ENCODE results near the gene SEC14L2.
"Not testable (repeated sequence)": the region's sequence is repeated elsewhere in the genome, so short reads cannot be mapped to it uniquely, and the experiment has no call there.

Gene SEC14L2

DNA sequence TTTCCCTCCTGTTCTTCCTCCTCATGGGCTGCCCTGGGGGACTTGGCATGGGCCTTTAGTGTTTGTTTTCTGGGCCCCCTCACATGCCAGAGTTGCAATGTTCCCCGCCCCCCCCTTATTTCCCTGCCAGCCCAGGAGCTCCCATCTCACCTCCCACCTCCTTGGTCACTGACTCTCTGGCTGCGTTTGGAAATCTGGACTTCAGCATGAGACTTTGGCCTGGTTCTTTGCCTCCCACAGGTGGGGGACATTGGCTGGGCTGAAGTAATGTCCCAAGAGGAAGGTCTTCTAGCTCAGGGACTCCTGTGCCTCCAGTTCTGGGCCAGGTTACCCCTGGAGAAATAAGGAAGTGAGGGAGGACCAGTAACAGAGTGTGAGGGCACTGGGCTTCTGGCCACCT is 35.7 kb downstream of the SEC14L2 start:
- peaks cover 34% of the 10 kb centered on the region for H3K36me3 Mint-ChIP-seq
- no peak for DNase-seq
- peaks cover 24% of the 10 kb centered on the region for H3K4me1 Mint-ChIP-seq
- peaks cover 11% of the 10 kb centered on the region for H3K9me3 Mint-ChIP-seq
- H3K27ac Mint-ChIP-seq: no peak overlapping the region
- peaks cover 5% of the 10 kb centered on the region for H3K27me3 Mint-ChIP-seq
- no peak overlapping the region for H3K4me3 Mint-ChIP-seq
- CTCF ChIA-PET: interaction anchor here (1.3 to 1.7 kb wide), 2 partner anchors 12 to 53 kb away, joined by 3 to 5 read pairs; no protein-coding TSS in a partner anchor

DNA sequence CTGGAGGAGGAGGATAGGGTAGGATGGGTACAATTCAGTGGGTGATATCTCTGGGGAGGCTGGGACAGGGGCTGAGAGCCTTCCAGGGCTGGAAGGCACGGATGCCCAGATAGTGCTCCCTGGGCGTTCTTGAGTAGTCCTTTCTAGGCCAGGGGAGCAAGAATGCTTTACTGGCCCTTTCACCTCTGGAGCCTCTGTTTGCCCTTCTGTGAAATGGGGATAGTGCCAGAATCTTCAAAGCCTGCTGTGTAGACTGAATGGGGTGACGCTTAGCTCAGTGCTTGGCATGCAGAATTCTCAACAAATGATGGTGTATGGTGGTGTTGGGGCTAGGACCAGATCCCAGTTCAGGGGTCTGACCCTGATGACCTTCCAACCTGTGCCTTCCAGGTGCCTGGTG is 36.4 kb downstream of the SEC14L2 start:
- H3K4me1 Mint-ChIP-seq: peaks cover 21% of the 10 kb centered on the region
- peaks cover 11% of the 10 kb centered on the region for H3K9me3 Mint-ChIP-seq
- peaks cover 12% of the 10 kb centered on the region for H3K27me3 Mint-ChIP-seq
- CTCF ChIA-PET: interaction anchor here (1.1 to 4.4 kb wide), 4 partner anchors 9 to 52 kb away, joined by 3 to 22 read pairs (median 7); partner anchors contain the start of gene MTFP1
- DNase-seq: no peak
- H3K4me3 Mint-ChIP-seq: no peak overlapping the region
- no peak overlapping the region for H3K27ac Mint-ChIP-seq
- H3K36me3 Mint-ChIP-seq: peaks cover 30% of the 10 kb centered on the region

DNA sequence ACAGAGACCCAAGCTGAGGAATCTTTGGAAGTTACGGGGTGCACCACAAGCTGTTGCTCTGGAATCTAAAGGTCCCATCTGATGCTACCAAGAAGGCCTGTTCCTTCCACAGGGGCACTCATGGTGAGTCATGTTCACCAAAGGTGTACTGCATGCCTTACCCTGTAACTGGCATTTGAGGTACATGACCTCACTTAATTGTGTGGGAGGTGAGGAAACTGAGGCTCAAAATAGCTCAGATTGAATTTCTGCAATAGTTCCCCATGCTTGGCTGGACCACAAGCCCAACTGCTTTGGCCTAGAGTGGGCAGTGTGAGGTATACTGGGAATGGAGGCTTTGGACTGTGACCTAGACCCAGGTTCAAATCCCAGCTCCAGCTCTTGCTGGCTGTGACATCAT is 37.0 kb downstream of the SEC14L2 start:
- Mint-ChIP-seq H3K4me1 (peaks cover 21% of the 10 kb centered on the region), H3K27ac (no peak overlapping the region), H3K27me3 (peaks cover 18% of the 10 kb centered on the region), H3K36me3 (peaks cover 24% of the 10 kb centered on the region), H3K9me3 (peaks cover 11% of the 10 kb centered on the region), H3K4me3 (no peak overlapping the region)
- DNase-seq: no peak
- CTCF ChIA-PET: interaction anchor here (1.1 to 4.4 kb wide), 4 partner anchors 9 to 52 kb away, joined by 3 to 22 read pairs (median 7); partner anchors contain the start of gene MTFP1

DNA sequence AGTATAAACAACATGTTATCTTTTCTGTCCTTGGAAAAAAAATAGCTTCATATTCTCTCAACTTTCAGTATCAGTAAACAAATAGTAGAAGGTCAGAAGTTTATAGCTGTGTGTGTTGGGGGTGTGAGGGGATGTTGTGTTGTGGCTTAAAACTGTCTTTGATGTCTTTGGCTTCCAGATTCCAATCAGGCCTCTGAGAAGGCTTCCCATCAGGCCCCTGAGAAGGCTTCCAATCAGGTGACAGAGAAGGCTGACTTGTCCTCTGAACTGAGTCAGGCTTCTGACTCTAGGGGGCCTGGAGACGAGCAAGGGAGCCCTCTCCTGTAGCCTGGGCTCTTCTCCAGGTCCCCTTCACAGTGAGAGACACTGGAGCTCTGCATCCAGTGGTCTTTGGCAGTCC is 38.0 kb downstream of the SEC14L2 start:
- H3K27ac Mint-ChIP-seq: peak overlapping the region; percentile 90
- peaks cover 11% of the 10 kb centered on the region for H3K9me3 Mint-ChIP-seq
- peaks cover 21% of the 10 kb centered on the region for H3K4me1 Mint-ChIP-seq
- peaks cover 21% of the 10 kb centered on the region for H3K36me3 Mint-ChIP-seq
- H3K4me3 Mint-ChIP-seq: peak overlapping the region; percentile 67
- peaks cover 25% of the 10 kb centered on the region for H3K27me3 Mint-ChIP-seq
- no peak for DNase-seq
- CTCF ChIA-PET: interaction anchor here (0.6 to 4.4 kb wide), 5 partner anchors 8 to 43 kb away, joined by 3 to 22 read pairs (median 6); partner anchors contain the start of gene MTFP1

DNA sequence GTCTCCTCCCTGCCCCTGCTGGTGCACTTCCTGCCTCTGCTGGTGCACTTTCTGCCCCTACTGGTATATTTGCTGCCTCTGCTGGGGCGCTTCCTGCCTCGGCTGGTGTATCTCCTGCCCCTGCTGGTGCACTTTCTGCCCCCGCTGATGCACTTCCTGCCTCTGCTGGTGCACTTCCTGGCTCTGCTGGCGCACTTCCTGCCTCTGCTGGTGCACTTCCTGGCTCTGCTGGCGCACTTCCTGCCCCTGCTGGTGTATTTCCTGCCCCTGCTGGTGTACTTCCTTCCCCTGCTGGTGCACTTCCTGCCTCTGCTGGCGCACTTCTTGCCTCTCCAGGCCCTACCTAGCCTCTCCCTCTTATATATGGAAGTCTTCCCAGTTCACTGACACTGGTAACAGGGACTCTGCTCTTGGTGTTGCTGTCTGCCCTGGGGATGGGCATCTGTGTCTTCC is 38.9 kb downstream of the SEC14L2 start:
- peaks cover 11% of the 10 kb centered on the region for H3K9me3 Mint-ChIP-seq
- H3K4me3 Mint-ChIP-seq: peak overlapping the region; percentile 67
- DNase-seq: peak; percentile 86
- peak overlapping the region; percentile 90 for H3K27ac Mint-ChIP-seq
- H3K27me3 Mint-ChIP-seq: peaks cover 32% of the 10 kb centered on the region
- H3K36me3 Mint-ChIP-seq: peaks cover 17% of the 10 kb centered on the region
- H3K4me1 Mint-ChIP-seq: peaks cover 23% of the 10 kb centered on the region
- CTCF ChIA-PET: interaction anchor here (1.0 to 4.4 kb wide), 6 partner anchors 9 to 319 kb away, joined by 3 to 22 read pairs (median 6); partner anchors contain the start of gene MTFP1

DNA sequence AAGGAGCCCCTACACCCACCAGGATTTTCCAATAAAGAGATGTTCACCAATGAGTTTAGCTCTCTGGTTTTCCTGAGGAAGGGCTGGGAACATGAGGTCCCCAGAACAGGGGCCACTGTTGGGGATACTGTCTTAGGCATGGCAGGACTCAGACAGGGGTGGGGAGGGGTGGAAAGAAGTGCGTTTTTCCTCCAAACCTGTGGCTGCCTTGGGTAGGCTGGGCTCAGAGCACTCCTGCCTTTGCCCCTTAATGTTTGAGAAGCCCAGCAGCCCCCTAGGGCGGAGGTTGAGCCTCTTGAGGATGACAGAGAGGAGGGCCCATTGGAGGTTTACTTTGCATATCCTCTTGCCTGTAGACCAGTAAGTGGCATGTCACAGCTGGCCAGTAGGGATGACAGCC is 39.4 kb downstream of the SEC14L2 start:
- peaks cover 20% of the 10 kb centered on the region for H3K36me3 Mint-ChIP-seq
- DNase-seq: no peak
- peak overlapping the region; percentile 67 for H3K4me3 Mint-ChIP-seq
- H3K27me3 Mint-ChIP-seq: peaks cover 36% of the 10 kb centered on the region
- CTCF ChIA-PET: interaction anchor here (1.0 to 4.4 kb wide), 6 partner anchors 9 to 318 kb away, joined by 3 to 22 read pairs (median 4); partner anchors contain the start of gene MTFP1
- H3K4me1 Mint-ChIP-seq: peaks cover 27% of the 10 kb centered on the region
- H3K9me3 Mint-ChIP-seq: peaks cover 11% of the 10 kb centered on the region
- H3K27ac Mint-ChIP-seq: peak overlapping the region; percentile 90

DNA sequence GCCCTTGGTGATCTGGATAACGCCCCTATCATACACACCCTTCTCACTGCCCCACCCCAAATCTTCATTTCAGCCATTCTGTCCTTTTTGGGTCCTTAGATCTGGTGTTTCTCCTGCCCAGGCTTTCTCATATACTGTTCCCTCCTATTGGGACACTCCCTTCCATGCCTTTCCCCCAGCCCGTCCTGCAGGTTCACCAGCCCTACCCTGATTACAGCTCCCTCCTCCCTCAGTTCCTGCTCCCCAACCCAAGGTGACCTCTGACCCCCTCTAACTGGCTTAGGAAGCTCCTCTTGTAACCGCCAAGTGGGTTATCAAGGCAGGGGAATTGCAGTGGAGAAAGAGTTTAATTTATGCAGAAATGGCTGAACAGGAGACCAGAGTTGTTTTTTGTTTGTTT is 41.7 kb downstream of the SEC14L2 start:
- peaks cover 54% of the 10 kb centered on the region for H3K27me3 Mint-ChIP-seq
- peaks cover 46% of the 10 kb centered on the region for H3K4me1 Mint-ChIP-seq
- H3K36me3 Mint-ChIP-seq: peaks cover 22% of the 10 kb centered on the region
- peaks cover 18% of the 10 kb centered on the region for H3K9me3 Mint-ChIP-seq
- CTCF ChIA-PET: interaction anchor here (1.1 to 1.7 kb wide), 2 partner anchors 16 to 48 kb away, joined by 3 read pairs; no protein-coding TSS in a partner anchor
- no peak for DNase-seq
- H3K27ac Mint-ChIP-seq: no peak overlapping the region
- no peak overlapping the region for H3K4me3 Mint-ChIP-seq

DNA sequence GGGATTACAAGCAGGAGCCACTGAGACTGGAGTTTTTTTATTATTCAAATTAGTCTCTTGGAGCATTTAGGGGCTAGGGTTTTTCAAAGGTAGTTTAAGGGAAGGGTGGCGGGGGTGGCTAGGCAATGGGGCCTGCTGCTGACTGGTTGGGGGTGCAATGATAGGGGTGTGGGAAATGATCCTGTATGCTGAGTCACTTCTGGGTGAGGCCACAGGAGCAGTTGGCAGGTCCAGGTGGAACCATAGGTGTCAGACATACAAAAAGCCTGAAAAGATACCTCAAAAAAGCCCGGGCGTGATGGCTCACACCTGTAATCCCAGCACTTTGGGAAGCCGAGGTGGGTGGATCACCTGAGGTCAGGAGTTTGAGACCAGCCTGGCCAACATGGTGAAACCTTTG is 42.4 kb downstream of the SEC14L2 start:
- H3K36me3 Mint-ChIP-seq: peaks cover 20% of the 10 kb centered on the region
- peaks cover 47% of the 10 kb centered on the region for H3K4me1 Mint-ChIP-seq
- CTCF ChIA-PET: interaction anchor here (1.7 kb wide), 1 partner anchor 17 kb away, joined by 3 read pairs; no protein-coding TSS in a partner anchor
- no peak overlapping the region for H3K27ac Mint-ChIP-seq
- peaks cover 57% of the 10 kb centered on the region for H3K27me3 Mint-ChIP-seq
- H3K9me3 Mint-ChIP-seq: peaks cover 18% of the 10 kb centered on the region
- H3K4me3 Mint-ChIP-seq: no peak overlapping the region
- DNase-seq: no peak

DNA sequence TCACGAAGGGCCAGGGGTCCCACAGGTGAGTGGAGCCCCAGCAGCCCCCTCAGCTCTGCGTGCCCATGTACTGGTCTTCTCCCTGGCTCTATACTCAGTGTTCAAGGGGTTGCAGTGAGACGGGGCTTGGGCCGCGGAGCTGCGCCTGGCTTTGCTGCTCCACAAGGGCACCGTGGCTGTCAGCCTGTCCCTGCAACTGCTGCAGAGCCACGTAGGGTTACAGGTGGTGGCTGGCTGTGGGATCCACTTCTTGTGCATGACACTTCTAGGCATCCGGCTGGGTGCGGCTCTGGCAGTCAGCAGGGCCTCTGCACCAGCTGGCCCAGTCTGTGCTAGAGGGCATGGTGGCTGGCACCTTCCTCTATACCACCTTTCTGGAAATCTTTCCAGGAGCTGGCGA is 43.0 kb downstream of the SEC14L2 start:
- no peak overlapping the region for H3K4me3 Mint-ChIP-seq
- peaks cover 16% of the 10 kb centered on the region for H3K9me3 Mint-ChIP-seq
- CTCF ChIA-PET: no interaction called here
- H3K4me1 Mint-ChIP-seq: peaks cover 44% of the 10 kb centered on the region
- H3K36me3 Mint-ChIP-seq: peaks cover 15% of the 10 kb centered on the region
- H3K27me3 Mint-ChIP-seq: peaks cover 63% of the 10 kb centered on the region
- DNase-seq: no peak
- no peak overlapping the region for H3K27ac Mint-ChIP-seq

DNA sequence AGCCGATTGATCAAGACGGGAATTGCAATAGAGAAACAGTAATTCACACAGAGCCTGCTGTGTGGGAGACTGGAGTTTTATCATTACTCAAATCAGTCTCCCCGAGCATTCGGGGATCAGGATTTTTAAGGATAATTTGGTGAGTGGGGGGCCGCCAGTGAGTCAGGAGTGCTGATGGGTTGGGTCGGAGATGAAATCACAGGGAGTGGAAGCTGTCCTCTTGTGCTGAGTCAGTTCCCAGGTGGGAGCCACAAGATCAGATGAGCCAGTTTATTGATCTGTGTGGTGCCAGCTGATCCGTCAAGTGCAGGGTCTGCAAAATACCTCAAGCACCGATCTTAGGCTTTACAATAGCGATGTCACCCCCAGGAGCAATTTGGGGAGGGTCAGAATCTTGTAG is 44.3 kb downstream of the SEC14L2 start:
- DNase-seq: no peak
- Mint-ChIP-seq H3K36me3 (peaks cover 5% of the 10 kb centered on the region), H3K9me3 (peaks cover 7% of the 10 kb centered on the region), H3K27ac (no peak overlapping the region), H3K4me3 (no peak overlapping the region), H3K27me3 (peaks cover 72% of the 10 kb centered on the region), H3K4me1 (peaks cover 34% of the 10 kb centered on the region)
- CTCF ChIA-PET: no interaction called here

DNA sequence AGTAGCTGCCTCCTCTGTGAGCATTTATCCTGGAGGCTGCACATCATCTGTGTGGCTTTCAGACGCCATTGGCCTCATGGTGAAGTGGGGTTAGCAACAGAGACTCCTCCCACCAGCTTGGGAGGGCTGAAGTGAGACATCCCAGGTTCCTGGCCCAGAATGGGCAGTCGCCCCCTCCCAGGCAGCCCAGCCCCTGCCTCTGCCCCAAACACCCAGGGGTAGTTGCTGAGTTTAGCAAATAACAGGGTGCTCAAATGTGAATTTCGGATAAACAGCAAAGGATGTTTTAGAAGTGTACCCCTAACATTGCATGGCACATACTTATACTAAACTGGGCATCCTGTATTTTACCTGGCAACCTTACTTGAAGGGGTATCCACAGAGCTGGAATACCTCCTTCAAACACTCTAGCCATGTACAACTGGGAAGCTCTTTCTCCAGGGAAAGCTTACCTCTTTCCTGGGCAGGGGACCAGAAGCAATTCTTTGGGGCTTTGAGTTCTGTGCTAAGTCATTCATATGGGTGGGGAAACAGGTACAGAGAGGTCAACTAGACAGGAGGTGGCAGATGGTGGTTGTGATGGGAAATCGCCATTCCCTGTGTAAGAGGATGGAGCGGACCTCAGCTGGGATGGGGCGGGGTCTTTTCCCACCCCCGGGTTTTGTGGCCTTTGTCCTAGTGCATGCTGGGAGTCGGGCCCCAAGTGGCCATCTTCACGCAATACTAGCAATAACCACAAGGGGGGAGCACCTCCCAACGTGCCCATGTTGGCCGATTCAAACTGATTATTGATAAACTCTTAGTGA is 48.0 kb downstream of the SEC14L2 start:
- H3K36me3 Mint-ChIP-seq: peaks cover 5% of the 10 kb centered on the region
- no peak overlapping the region for H3K4me3 Mint-ChIP-seq
- no peak overlapping the region for H3K27ac Mint-ChIP-seq
- peak; percentile 64 for DNase-seq
- CTCF ChIA-PET: interaction anchor here (0.7 to 3.6 kb wide), 15 partner anchors 9 to 310 kb away, joined by 3 to 23 read pairs (median 5); no protein-coding TSS in a partner anchor
- peaks cover 7% of the 10 kb centered on the region for H3K9me3 Mint-ChIP-seq
- peaks cover 65% of the 10 kb centered on the region for H3K27me3 Mint-ChIP-seq
- peaks cover 33% of the 10 kb centered on the region for H3K4me1 Mint-ChIP-seq

DNA sequence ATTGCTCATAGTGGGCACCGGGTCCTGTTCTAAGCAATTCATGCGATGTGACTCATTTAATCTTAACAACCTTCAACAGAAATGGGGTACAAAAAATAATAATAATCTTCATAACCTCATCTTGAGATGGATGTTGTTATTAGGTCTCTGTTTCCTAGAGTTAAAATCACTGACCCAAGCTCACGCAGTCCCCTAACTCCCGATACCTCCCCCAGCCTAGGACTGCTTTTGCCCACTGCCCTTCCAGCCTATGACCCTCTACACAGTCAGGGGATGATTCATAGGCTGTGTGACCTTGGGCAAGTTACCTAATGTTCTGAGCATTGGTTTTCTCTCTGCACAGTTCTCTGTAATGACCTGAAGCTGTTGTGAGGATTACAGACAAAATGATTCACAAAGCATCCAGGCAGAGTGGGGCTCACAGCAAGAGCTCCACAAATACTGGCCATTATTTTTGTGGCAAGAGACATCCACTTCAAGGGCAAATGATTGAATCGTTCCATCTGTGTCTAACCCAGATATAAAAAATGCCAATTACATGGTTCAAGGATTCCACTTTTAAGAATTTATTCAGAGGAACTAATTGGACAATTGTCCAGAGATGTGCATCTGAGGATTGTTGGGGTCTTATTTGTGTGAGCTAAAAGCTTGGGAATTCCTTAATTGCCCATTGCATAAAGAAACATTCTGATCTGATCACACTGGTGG is 48.8 kb downstream of the SEC14L2 start:
- H3K36me3 Mint-ChIP-seq: peaks cover 5% of the 10 kb centered on the region
- no peak overlapping the region for H3K27ac Mint-ChIP-seq
- no peak overlapping the region for H3K4me3 Mint-ChIP-seq
- H3K9me3 Mint-ChIP-seq: peaks cover 7% of the 10 kb centered on the region
- H3K4me1 Mint-ChIP-seq: peaks cover 31% of the 10 kb centered on the region
- CTCF ChIA-PET: interaction anchor here (0.7 to 3.6 kb wide), 11 partner anchors 10 to 309 kb away, joined by 3 to 23 read pairs (median 5); no protein-coding TSS in a partner anchor
- no peak for DNase-seq
- peaks cover 66% of the 10 kb centered on the region for H3K27me3 Mint-ChIP-seq

DNA sequence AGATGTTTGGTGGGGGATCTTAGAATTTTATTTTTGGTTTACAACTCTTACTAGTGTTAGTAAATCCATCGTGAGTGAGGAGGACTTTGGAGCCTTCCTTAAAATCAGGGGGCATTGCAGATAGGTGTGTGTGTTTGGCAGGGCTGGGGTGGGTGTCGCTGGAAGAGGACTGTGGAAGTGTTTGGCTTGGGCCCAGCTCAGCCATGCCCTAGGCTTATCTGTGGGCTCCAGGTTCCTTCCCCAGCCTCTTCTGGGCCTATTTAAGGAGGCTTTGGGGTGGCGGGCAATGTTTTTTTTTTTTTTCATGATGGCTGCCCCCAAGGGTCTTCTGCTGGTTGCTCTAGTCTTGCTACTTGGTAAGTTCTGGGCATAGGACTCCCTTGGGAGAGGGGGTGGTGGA is 50.8 kb downstream of the SEC14L2 start:
- H3K27me3 Mint-ChIP-seq: peaks cover 73% of the 10 kb centered on the region

DNA sequence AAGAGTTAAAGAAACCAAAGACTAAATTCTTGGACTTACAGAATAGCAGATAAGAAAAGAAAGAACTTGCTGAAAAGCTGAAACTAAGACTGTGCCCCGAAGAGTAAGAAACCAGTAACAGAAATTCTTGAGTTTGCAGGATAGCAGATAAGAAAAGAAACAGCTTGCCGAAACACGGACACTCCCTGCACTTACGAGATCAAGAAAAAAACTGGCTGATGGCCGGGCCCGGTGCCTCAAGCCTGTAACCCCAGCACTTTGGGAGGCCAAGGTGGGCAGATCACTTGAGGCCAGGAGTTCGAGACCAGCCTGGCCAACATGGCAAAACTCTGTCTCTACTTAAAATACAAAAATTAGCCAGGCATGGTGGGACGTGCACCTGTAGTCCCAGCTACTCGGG is 54.7 kb downstream of the SEC14L2 start:
- H3K4me3 Mint-ChIP-seq, H3K9me3 Mint-ChIP-seq, H3K27ac Mint-ChIP-seq, CTCF ChIA-PET, DNase-seq, H3K36me3 Mint-ChIP-seq, H3K4me1 Mint-ChIP-seq: not testable (repeated sequence)
- peaks cover 56% of the 10 kb centered on the region for H3K27me3 Mint-ChIP-seq

More for the DNA sequence above, 50.8 kb downstream of the SEC14L2 start:
- H3K4me1 Mint-ChIP-seq: peaks cover 15% of the 10 kb centered on the region
- H3K4me3 Mint-ChIP-seq: no peak overlapping the region
- CTCF ChIA-PET: no interaction called here
- no peaks in the 10 kb centered on the region for H3K36me3 Mint-ChIP-seq
- peaks cover 4% of the 10 kb centered on the region for H3K9me3 Mint-ChIP-seq
- DNase-seq: no peak
- H3K27ac Mint-ChIP-seq: no peak overlapping the region

All from activated naive CD4-positive, alpha-beta T cell treated with anti-CD3 and anti-CD28 coated beads, Interleukin-2, amount 10 ng/mL, durations not matched to agents 7 days and 5 days (primary cell).